Measurements from ENCODE around the gene KCNAB2. TPM values are rescaled to one million over a fixed set of nuclear protein-coding genes. Genes with fewer than 3 reads are reported as not detected.

The KCNAB2 gene
- polyA plus RNA-seq, 1 of the 3 experiments (the other 2 are of a cell fraction), result 7.6 TPM

GRCh38 chr1:6043561-6043960, 2.1 kb upstream of the KCNAB2 start:
- CTCF ChIA-PET, result interaction anchor here (0.8 to 3.7 kb wide), 7 partner anchors 9 to 142 kb away, joined by 3 to 32 read pairs (median 5); no protein-coding TSS in a partner anchor
- POLR2A ChIA-PET, result interaction anchor here (0.7 kb wide), 1 partner anchor 10 kb away, joined by 3 read pairs; no protein-coding TSS in a partner anchor

GRCh38 chr1:6044481-6045109, 1.1 kb upstream of the KCNAB2 start:
- 57% methylated on average over 8 of the region's 11 CpGs for WGBS (ENCODE audit: low lambda C conversion rate)
- no peak overlapping the region for H3K27ac ChIP-seq (ENCODE audit: low read depth in 2 of 2, low read length in 1 of 2)
- no peaks in the 10 kb centered on the region for H3F3A ChIP-seq (replicated peaks; ENCODE audit: insufficient read depth)
- H3K9me2 ChIP-seq, result no peaks in the 10 kb centered on the region
- peaks cover 0 to 38% of the 10 kb centered on the region in 2 experiments; a peak in 1 of 4 replicates for H3K4me1 ChIP-seq (ENCODE audit: control insufficient read depth in 1 of 2, insufficient read depth in 2 of 2, low read depth in 1 of 2, low read length in 1 of 2)
- H3K36me3 ChIP-seq (replicated peaks in 1 of 2; ENCODE audit: control insufficient read depth in 1 of 2, insufficient read depth in 2 of 2, low read length in 1 of 2), result no peaks in the 10 kb centered on the region
- H3K79me2 ChIP-seq (ENCODE audit: insufficient read depth), result no peaks in the 10 kb centered on the region
- DNase-seq, result no peak
- H2AFZ ChIP-seq (ENCODE audit: low read depth), result no peak overlapping the region
- H3K27me3 ChIP-seq (ENCODE audit: insufficient read depth), result no peaks in the 10 kb centered on the region
- TF ChIP-seq EZH2phosphoT487 (IDR thresholded peaks at IDR 0.05; ENCODE audit: borderline replicate concordance, low read depth) (no peak), RFX5 (IDR thresholded peaks at IDR 0.05; ENCODE audit: low read length) (no peak), USF2 (IDR thresholded peaks at IDR 0.05; ENCODE audit: borderline replicate concordance, low read depth, low read length) (no peak), REST (IDR thresholded peaks at IDR 0.05; ENCODE audit: low read depth, low read length) (no peak), NRF1 (IDR thresholded peaks at IDR 0.05; ENCODE audit: low read depth, low read length) (no peak), JUND (IDR thresholded peaks at IDR 0.05) (no peak), TAF1 (IDR thresholded peaks at IDR 0.05; ENCODE audit: borderline replicate concordance, low read depth, low read length) (no peak), YY1 (IDR thresholded peaks at IDR 0.05; ENCODE audit: low read depth) (no peak), MXI1 (IDR thresholded peaks at IDR 0.05; ENCODE audit: low read depth, low read length) (no peak), RCOR1 (IDR thresholded peaks at IDR 0.05; ENCODE audit: low read length) (no peak)
- POLR2A ChIA-PET, result no interaction called here
- H3K4me2 ChIP-seq, result no peak overlapping the region
- no peaks in the 10 kb centered on the region for H4K20me1 ChIP-seq (ENCODE audit: insufficient read depth)
- CTCF ChIA-PET, result interaction anchor here (0.9 to 3.7 kb wide), 6 partner anchors 8 to 137 kb away, joined by 3 to 32 read pairs (median 8); no protein-coding TSS in a partner anchor
- no peak overlapping the region for H3K9ac ChIP-seq
- no peak overlapping the region for H3K4me3 ChIP-seq (ENCODE audit: low read depth in 2 of 2, low read length in 1 of 2)
- H3K9me3 ChIP-seq, result no peaks in the 10 kb centered on the region

More at GRCh38 chr1:6043561-6043960, 2.1 kb upstream of the KCNAB2 start:
- Histone ChIP-seq H3K36me3 (replicated peaks in 1 of 2; ENCODE audit: control insufficient read depth in 1 of 2, insufficient read depth in 2 of 2, low read length in 1 of 2) (no peaks in the 10 kb centered on the region), H3K9me3 (no peaks in the 10 kb centered on the region), H3K27ac (ENCODE audit: low read depth in 2 of 2, low read length in 1 of 2) (no peak overlapping the region), H3K4me2 (no peak overlapping the region), H3K27me3 (ENCODE audit: insufficient read depth) (no peaks in the 10 kb centered on the region), H3K9ac (no peak overlapping the region), H3K4me1 (ENCODE audit: control insufficient read depth in 1 of 2, insufficient read depth in 2 of 2, low read depth in 1 of 2, low read length in 1 of 2) (peaks cover 0 to 28% of the 10 kb centered on the region in 2 experiments; a peak in 1 of 4 replicates), H2AFZ (ENCODE audit: low read depth) (no peak overlapping the region), H3K4me3 (ENCODE audit: low read depth in 2 of 2, low read length in 1 of 2) (no peak overlapping the region), H3K79me2 (ENCODE audit: insufficient read depth) (no peaks in the 10 kb centered on the region), H3K9me2 (no peaks in the 10 kb centered on the region), H3F3A (replicated peaks; ENCODE audit: insufficient read depth) (no peaks in the 10 kb centered on the region), H4K20me1 (ENCODE audit: insufficient read depth) (no peaks in the 10 kb centered on the region)
- no peak for DNase-seq
- no peak for TF ChIP-seq MXI1 (IDR thresholded peaks at IDR 0.05; ENCODE audit: low read depth, low read length)
- no peak for TF ChIP-seq ELF1 (IDR thresholded peaks at IDR 0.05)
- TF ChIP-seq FOXM1 (IDR thresholded peaks at IDR 0.05; ENCODE audit: low read depth), result no peak
- WGBS (ENCODE audit: low lambda C conversion rate), result 70% methylated on average over 2 of the region's 5 CpGs
